CD4-positive, CD25-positive, alpha-beta regulatory T cell (primary cell): Measurements from ENCODE around the gene DIDO1. TPM values are rescaled to one million over a fixed set of nuclear protein-coding genes. Genes with fewer than 3 reads are reported as not detected.

Source experiments
- ATAC-seq, 2 donors: fragments of 150-1000 bp; cut with Tn5 transposase; one replicate each; pipeline ENCODE4 v1.10.0; 2021; ENCODE audit warnings: low read depth in 2 of 2, moderate number of reproducible peaks in 2 of 2, moderate library complexity in 1 of 2
- DNase-seq, 3 donors: peaks; one replicate each; pipeline versions ENCODE4 v3.0.0 to v3.0.0-alpha.2; 2012 to 2022; ENCODE audit warnings: mixed read lengths in 1 of 3
- H3K27ac ChIP-seq: one replicate; pipeline ENCODE4 v1.7.0; 2013; ENCODE audit warnings: mild to moderate bottlenecking, low read length; ENCODE audit not compliant: insufficient read depth, poor library complexity, severe bottlenecking
- H3K27me3 ChIP-seq: one replicate; pipeline ENCODE4 v1.7.0; 2013; ENCODE audit warnings: low read length; ENCODE audit not compliant: control insufficient read depth, insufficient read depth
- H3K36me3 ChIP-seq: one replicate; pipeline ENCODE4 v1.7.0; 2013; ENCODE audit warnings: mild to moderate bottlenecking, low read length, moderate library complexity; ENCODE audit not compliant: control insufficient read depth, insufficient read depth
- H3K4me1 ChIP-seq: 2 replicates; pipeline ENCODE4 v1.7.0; 2013; ENCODE audit warnings: mild to moderate bottlenecking, low read length; ENCODE audit not compliant: insufficient read depth, control insufficient read depth, poor library complexity, severe bottlenecking
- H3K4me3 ChIP-seq: one replicate; pipeline ENCODE4 v1.7.0; 2013; ENCODE audit warnings: low read depth, mild to moderate bottlenecking, low read length, moderate library complexity
- H3K9me3 ChIP-seq, 2 experiments: 1 replicate in 1 of 2; 2 replicates in 1 of 2; pipeline ENCODE4 v1.7.0; 2013; ENCODE audit warnings: low read length in 2 of 2, mild to moderate bottlenecking in 1 of 2, moderate library complexity in 1 of 2; ENCODE audit not compliant: control insufficient read depth in 2 of 2
- H3K27ac Mint-ChIP-seq, 3 donors: one replicate each; pipeline ENCODE4 v1.8.0; 2020 to 2022; ENCODE audit warnings: mild to moderate bottlenecking in 3 of 3, mixed read lengths in 3 of 3, moderate library complexity in 2 of 3
- H3K27me3 Mint-ChIP-seq: one replicate; pipeline ENCODE4 v1.8.0; 2022; ENCODE audit warnings: mild to moderate bottlenecking, mixed read lengths
- H3K36me3 Mint-ChIP-seq: one replicate; pipeline ENCODE4 v1.8.0; 2020; ENCODE audit warnings: mixed read lengths
- H3K4me1 Mint-ChIP-seq, 4 donors: one replicate each; pipeline ENCODE4 v1.8.0; 2020 to 2022; ENCODE audit warnings: mixed read lengths in 4 of 4, mild to moderate bottlenecking in 1 of 4
- H3K4me3 Mint-ChIP-seq, 4 donors: one replicate each; pipeline ENCODE4 v1.8.0; 2020 to 2022; ENCODE audit warnings: mild to moderate bottlenecking in 4 of 4, mixed read lengths in 4 of 4, moderate library complexity in 3 of 4
- H3K9me3 Mint-ChIP-seq, 7 donors: one replicate each; pipeline ENCODE4 v1.8.0; 2020 to 2022; ENCODE audit warnings: mixed read lengths in 7 of 7, mild to moderate bottlenecking in 3 of 7, moderate library complexity in 2 of 7
- polyA plus RNA-seq, 4 donors: library from polyadenylated mRNA; unstranded; fragments of 300-500 nt; fragmentation: Illumina TruSeq; gene quantifications; one replicate each; pipeline ENCODE4 v1.2.3, GENCODE V29; 2021
- total RNA-seq: library from RNA; stranded (reverse); gene quantifications from one replicate; pipeline ENCODE4 v1.2.3, GENCODE V29; 2022

Gene DIDO1
- total and polyA plus RNA-seq, 5 donors from 2014 or later: 30.9 to 80.8 (median 39.9) TPM

DNA sequence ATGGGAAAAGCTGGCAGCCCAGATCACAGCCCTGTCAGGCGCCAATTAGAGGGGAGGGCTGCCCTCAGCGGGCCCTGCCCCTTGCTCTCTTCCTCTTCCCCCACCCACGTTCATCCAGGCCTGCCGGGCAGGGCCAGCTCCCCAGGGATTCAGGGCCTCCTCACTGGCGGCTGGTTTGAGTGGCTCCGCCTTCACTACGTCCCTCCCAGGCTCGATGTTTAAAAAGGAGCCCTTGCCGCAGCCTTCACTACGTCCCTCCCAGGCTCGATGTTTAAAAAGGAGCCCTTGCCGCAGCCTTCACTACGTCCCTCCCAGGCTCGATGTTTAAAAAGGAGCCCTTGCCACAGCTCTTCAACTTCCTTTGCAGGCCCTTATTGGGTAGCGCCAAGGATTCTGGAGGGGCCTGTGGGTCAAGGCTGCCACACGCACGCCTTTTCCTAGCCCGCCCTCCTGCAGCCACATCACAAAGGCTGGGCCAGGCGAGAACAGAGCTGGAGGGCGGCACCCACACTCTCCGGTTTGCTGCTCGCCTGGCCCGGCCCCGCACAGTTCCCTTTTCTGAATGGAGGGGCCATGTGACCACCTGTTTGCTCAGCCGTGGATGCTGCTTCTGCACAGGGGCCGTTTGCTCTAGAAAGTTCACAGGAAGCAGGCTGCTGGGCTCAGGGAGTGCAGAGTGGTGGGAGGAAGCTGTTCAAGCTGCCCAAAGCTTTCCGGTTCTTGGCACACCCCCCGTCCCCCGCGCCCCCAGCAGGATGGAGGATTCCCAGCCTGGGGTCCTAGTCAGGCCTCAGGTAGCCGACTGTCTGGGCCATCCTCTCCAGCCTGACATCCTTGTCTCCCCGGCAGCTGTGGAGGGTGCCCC is 27.8 kb upstream of the DIDO1 start:
- H3K9me3 Mint-ChIP-seq: no peaks in the 10 kb centered on the region
- DNase-seq (peak; percentile 52 to 93 (median 75)), ATAC-seq (peak; percentile 87 to 92)
- H3K27ac ChIP-seq: peak overlapping the region; percentile 83
- peak overlapping the region; percentile 83 to 92 (median 88) for H3K4me3 Mint-ChIP-seq
- H3K27me3 ChIP-seq: no peaks in the 10 kb centered on the region
- peaks cover 38% of the 10 kb centered on the region for H3K4me1 ChIP-seq
- H3K4me3 ChIP-seq: peak overlapping the region; percentile 26
- no peaks in the 10 kb centered on the region for H3K9me3 ChIP-seq
- peaks cover 2 to 34% (median 9%) of the 10 kb centered on the region in 4 donors for H3K4me1 Mint-ChIP-seq
- H3K36me3 ChIP-seq: peaks cover 6% of the 10 kb centered on the region
- H3K36me3 Mint-ChIP-seq: peaks cover 6% of the 10 kb centered on the region
- H3K27me3 Mint-ChIP-seq: no peaks in the 10 kb centered on the region
- H3K27ac Mint-ChIP-seq: peak overlapping the region; percentile 91 to 98 (median 95)

DNA sequence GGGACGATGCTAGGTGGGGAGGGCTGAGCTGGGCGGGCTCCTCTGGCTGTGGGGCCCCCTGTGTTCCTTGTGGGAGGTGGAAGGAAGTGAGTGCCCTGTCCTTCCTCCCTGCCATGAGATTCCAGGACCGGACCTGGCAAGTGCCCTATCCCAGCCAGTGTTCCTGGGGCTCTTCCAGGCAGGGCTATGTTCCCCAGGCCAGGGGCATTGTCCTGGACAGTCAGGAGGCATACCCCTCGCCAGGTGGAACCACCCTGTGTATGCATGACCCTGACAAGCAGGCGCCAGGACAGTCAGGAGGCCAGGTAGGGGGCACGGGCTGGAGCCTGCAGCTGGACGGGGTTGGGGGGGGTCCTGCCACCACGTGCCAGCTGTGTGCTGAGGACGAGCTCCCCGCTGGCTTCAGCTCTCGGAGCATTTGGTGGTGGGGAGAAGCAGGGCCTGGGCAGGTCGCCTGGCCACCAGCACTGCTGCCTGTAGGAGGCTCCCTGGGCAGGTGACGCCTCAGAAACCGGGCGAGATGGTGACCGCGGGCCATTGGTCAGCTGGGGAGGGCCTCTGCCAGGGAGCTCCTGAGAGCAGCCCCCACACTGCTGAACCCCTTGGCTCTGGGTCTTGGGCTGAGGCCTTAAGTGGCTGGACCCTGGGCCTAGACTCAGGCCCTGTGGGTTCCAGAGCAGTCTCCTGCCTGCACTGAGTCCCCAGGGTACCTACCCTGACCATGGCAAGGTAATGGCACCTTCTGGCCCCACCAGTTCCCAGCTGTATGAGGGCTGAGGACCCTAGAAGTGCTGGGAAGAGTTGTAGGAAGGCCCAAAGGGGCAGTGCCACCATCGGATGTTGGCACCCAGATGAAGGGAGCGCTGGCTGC is 26.9 kb upstream of the DIDO1 start:
- DNase-seq (peak in 1 of 3 donors; percentile 12), ATAC-seq (no peak)
- H3K27me3 ChIP-seq: no peaks in the 10 kb centered on the region
- Mint-ChIP-seq H3K4me3 (peak overlapping the region; percentile 83 to 92 (median 88)), H3K9me3 (no peaks in the 10 kb centered on the region), H3K36me3 (peaks cover 13% of the 10 kb centered on the region), H3K27me3 (no peaks in the 10 kb centered on the region), H3K4me1 (peaks cover 2 to 32% (median 9%) of the 10 kb centered on the region in 4 donors), H3K27ac (peak overlapping the region in 2 of 3 donors; percentile 91 to 95)
- H3K27ac ChIP-seq: peak overlapping the region; percentile 83
- H3K9me3 ChIP-seq: no peaks in the 10 kb centered on the region
- H3K36me3 ChIP-seq: peaks cover 14% of the 10 kb centered on the region
- H3K4me3 ChIP-seq: peak overlapping the region; percentile 26
- peaks cover 34% of the 10 kb centered on the region for H3K4me1 ChIP-seq

DNA sequence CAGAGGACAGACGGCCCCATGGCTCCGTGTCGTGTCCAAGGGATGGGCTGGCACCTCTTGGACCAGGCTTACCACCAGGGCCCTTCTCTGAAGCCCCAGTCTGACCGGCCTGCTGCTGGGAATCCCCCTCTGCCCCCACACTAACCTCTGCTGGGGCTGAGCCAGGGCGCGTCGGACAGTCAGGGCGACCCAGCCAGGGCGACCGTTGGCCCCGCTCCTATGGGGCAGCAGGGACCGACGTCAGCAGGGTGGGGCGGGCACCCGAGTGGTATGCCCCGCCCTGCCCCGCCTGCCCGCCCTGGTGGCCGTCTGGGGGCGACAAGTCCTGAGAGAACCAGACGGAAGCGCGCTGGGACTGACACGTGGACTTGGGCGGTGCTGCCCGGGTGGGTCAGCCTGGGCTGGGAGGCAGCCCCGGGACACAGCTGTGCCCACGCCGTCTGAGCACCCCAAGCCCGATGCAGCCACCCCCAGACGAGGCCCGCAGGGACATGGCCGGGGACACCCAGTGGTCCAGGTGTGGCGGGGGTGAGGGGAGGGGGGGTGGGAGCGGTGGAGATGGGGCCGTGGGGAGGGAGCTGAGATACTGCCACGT is 26.2 kb upstream of the DIDO1 start, which contains the start of gene SLC17A9:
SLC17A9 (plus strand) TSS at position 337 of the 595 bp plus-strand sequence; CDS start at position 459, 122 bp downstream.
- peak within 1 kb of the TSS; percentile 83 to 92 (median 88) for H3K4me3 Mint-ChIP-seq
- H3K27me3 ChIP-seq: no peaks in the 10 kb centered on the region
- peak within 1 kb of the TSS; percentile 26 for H3K4me3 ChIP-seq
- H3K36me3 ChIP-seq: peaks cover 21% of the 10 kb centered on the region
- peak within 1 kb of the TSS in 2 of 3 donors; percentile 91 to 95 for H3K27ac Mint-ChIP-seq
- peaks cover 3 to 32% (median 9%) of the 10 kb centered on the region in 4 donors for H3K4me1 Mint-ChIP-seq
- DNase-seq (peak; percentile 20 to 69 (median 55)), ATAC-seq (peak in 1 of 2 donors; percentile 21)
- H3K9me3 ChIP-seq: no peaks in the 10 kb centered on the region
- H3K36me3 Mint-ChIP-seq: peaks cover 13% of the 10 kb centered on the region
- H3K9me3 Mint-ChIP-seq: no peaks in the 10 kb centered on the region
- peaks cover 34% of the 10 kb centered on the region for H3K4me1 ChIP-seq
- H3K27me3 Mint-ChIP-seq: no peaks in the 10 kb centered on the region
- peak within 1 kb of the TSS; percentile 83 for H3K27ac ChIP-seq

DNA sequence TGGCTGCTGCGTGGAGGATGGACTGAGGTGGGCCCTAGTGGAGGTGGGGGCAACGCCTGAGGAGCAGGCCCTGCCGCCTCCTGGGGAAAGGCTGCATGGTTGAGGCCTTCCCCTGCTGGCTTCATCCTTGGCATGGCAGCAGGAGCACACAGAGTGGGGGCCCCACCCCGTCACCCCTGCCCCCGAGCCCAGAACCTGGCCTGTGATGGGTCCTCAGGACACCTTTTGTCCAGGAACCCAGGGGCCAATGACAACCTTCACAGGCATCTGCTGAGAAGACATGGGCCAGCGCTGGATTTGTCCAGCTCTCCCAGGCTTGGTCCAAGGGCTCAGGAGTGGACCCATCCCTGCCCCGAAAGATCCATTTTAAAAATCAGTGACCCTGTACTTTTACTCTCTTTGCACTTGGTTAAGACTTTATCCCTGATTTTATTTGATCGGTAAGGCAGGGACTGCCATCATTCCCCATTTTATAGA is 25.6 kb upstream of the DIDO1 start:
- no peak for DNase-seq
- Mint-ChIP-seq H3K36me3 (peaks cover 18% of the 10 kb centered on the region), H3K27me3 (no peaks in the 10 kb centered on the region), H3K27ac (peak overlapping the region in 1 of 3 donors; percentile 80), H3K9me3 (no peaks in the 10 kb centered on the region), H3K4me3 (peak overlapping the region in 1 of 4 donors; percentile 28), H3K4me1 (peaks cover 3 to 32% (median 11%) of the 10 kb centered on the region in 4 donors)
- Histone ChIP-seq H3K4me3 (no peak overlapping the region), H3K27ac (peak overlapping the region; percentile 83), H3K27me3 (no peaks in the 10 kb centered on the region), H3K9me3 (no peaks in the 10 kb centered on the region), H3K4me1 (peaks cover 34% of the 10 kb centered on the region), H3K36me3 (peaks cover 24% of the 10 kb centered on the region)
- ATAC-seq: no peak

DNA sequence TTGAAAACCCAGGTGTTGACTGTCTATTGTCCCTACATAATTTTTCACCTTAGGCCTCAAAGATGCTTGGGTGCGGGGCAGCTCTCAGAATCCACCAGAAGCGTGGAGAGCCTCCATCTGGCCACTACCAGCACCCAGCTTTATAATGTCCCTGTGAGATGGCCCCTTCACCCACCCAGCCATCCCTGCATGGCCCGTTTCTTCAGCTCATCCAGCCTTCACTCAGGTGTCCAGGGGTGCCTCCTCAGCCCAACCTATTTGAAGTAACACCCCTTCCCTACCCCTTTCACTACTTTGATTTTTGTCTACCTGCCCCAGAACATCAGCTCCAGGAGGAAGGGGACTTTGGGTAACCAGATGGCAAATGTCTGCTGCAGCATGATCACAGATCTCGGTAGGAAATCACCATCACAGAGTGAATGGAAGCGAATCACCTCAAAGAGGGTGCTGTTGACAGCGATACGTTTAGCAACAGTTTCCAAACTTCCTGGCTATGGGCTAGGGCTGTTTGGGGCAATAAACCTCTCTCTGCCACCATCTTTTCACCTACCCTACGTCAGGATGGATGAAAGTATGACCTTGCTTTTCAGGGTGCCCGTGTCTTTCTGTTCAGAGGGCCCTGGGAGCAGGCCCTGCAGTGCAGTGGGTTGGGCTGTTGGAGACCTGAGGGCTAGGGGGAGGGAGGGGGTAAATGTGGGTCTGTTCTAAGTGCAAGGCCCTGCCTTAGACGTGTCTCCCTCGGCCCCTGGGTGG is 25.0 kb upstream of the DIDO1 start:
- no peak overlapping the region for H3K27ac ChIP-seq
- peak overlapping the region in 1 of 4 donors; percentile 67 for H3K4me3 Mint-ChIP-seq
- peaks cover 22% of the 10 kb centered on the region for H3K36me3 Mint-ChIP-seq
- H3K4me1 ChIP-seq: peaks cover 34% of the 10 kb centered on the region
- H3K27me3 ChIP-seq: no peaks in the 10 kb centered on the region
- H3K4me1 Mint-ChIP-seq: peaks cover 3 to 32% (median 11%) of the 10 kb centered on the region in 4 donors
- DNase-seq: no peak
- peaks cover 30% of the 10 kb centered on the region for H3K36me3 ChIP-seq
- H3K4me3 ChIP-seq: no peak overlapping the region
- peak overlapping the region in 1 of 3 donors; percentile 78 for H3K27ac Mint-ChIP-seq
- no peak for ATAC-seq
- H3K9me3 ChIP-seq: no peaks in the 10 kb centered on the region
- no peaks in the 10 kb centered on the region for H3K27me3 Mint-ChIP-seq
- H3K9me3 Mint-ChIP-seq: no peaks in the 10 kb centered on the region

DNA sequence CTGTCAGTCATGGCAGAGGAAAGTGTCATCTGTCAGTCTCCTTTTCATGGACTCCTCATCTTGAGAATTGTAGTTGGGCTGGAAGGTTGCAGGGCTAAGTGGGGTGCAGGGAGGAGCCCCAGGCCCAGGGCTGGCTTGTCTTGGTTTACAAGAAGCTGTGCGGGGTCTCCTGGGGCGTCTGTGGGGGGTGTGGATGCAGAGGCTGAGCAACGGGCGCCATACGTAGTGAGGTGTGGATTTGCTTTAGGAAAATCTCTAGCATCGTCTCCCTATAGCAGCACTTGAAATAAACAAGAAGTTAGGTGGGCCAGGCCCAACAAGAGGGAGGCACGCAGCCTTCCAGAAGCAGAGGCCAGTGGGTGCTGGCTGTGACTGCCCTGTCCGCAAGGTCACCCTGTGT is 24.4 kb upstream of the DIDO1 start:
- Histone ChIP-seq H3K27ac (no peak overlapping the region), H3K4me3 (no peak overlapping the region), H3K4me1 (peaks cover 34% of the 10 kb centered on the region), H3K27me3 (no peaks in the 10 kb centered on the region), H3K9me3 (no peaks in the 10 kb centered on the region), H3K36me3 (peaks cover 36% of the 10 kb centered on the region)
- Mint-ChIP-seq H3K36me3 (peaks cover 25% of the 10 kb centered on the region), H3K27me3 (no peaks in the 10 kb centered on the region), H3K4me1 (peaks cover 3 to 32% (median 11%) of the 10 kb centered on the region in 4 donors), H3K9me3 (no peaks in the 10 kb centered on the region), H3K27ac (peak overlapping the region in 2 of 3 donors; percentile 42 to 71), H3K4me3 (no peak overlapping the region)
- ATAC-seq (no peak), DNase-seq (no peak)
